HepG2 (cell line): ENCODE results near the gene ADSS1. TPM values are rescaled to one million over a fixed set of nuclear protein-coding genes. Genes with fewer than 3 reads are reported as not detected.

ENCODE experiments used
- ARID4A ChIP-seq: sonication (generic); formaldehyde crosslinking; IDR thresholded peaks from 2 replicates; pipeline ENCODE4 v1.5.0; 2020; ENCODE audit warnings: mild to moderate bottlenecking, missing genetic modification reagents, borderline replicate concordance
- ONECUT2 ChIP-seq: sonication (generic); formaldehyde crosslinking; IDR thresholded peaks from 2 replicates; pipeline ENCODE4 v1.4.0; 2020; ENCODE audit warnings: missing genetic modification reagents
- PBX2 ChIP-seq: IDR thresholded peaks from 2 replicates; pipeline ENCODE4 v1.6.1; 2016; ENCODE audit warnings: control low read depth
- POLR2A ChIP-seq, 2 experiments: IDR thresholded peaks; 2 replicates each; pipeline ENCODE4 v1.6.1; 2011; ENCODE audit warnings: low read depth in 2 of 2, low read length in 2 of 2, mild to moderate bottlenecking in 1 of 2, moderate library complexity in 1 of 2; ENCODE audit not compliant: insufficient read depth in 1 of 2
- PTBP1 ChIP-seq: fragments of 200-400 bp; formaldehyde crosslinking; IDR thresholded peaks from 2 replicates; pipeline ENCODE4 v1.6.1; 2018; ENCODE audit warnings: low read length, low read depth; ENCODE audit not compliant: poor library complexity, severe bottlenecking
- TEAD2 ChIP-seq: sonication (generic); formaldehyde crosslinking; IDR thresholded peaks from 2 replicates; pipeline ENCODE4 v1.9.0; 2021; ENCODE audit warnings: missing genetic modification reagents
- USF2 ChIP-seq, 2 experiments: sonication (generic) in 1 of 2; formaldehyde crosslinking in 1 of 2; IDR thresholded peaks; 2 replicates each; pipeline versions ENCODE4 v1.5.1 to v1.6.1; 2011 to 2020; ENCODE audit warnings: borderline replicate concordance in 1 of 2, low read depth in 1 of 2, low read length in 1 of 2, mild to moderate bottlenecking in 1 of 2, missing genetic modification reagents in 1 of 2, moderate library complexity in 1 of 2
- ZFP62 ChIP-seq: sonication (generic); formaldehyde crosslinking; IDR thresholded peaks from 2 replicates; pipeline ENCODE4 v1.4.0; 2020; ENCODE audit warnings: missing genetic modification reagents
- ZNF225 ChIP-seq: sonication (generic); formaldehyde crosslinking; IDR thresholded peaks from 2 replicates; pipeline ENCODE4 v1.4.0; 2020; ENCODE audit warnings: mild to moderate bottlenecking, missing genetic modification reagents
- ZNF235 ChIP-seq: sonication (generic); formaldehyde crosslinking; IDR thresholded peaks from 2 replicates; pipeline ENCODE4 v1.8.1; 2023; ENCODE audit warnings: mild to moderate bottlenecking, missing genetic modification reagents, borderline replicate concordance
- ZNF441 ChIP-seq: sonication (generic); formaldehyde crosslinking; IDR thresholded peaks from 2 replicates; pipeline ENCODE4 v1.7.0; 2021; ENCODE audit warnings: missing genetic modification reagents, borderline replicate concordance
- ZNF609 ChIP-seq: sonication (generic); formaldehyde crosslinking; IDR thresholded peaks from 2 replicates; pipeline ENCODE4 v1.4.0; 2020; ENCODE audit warnings: mild to moderate bottlenecking, missing genetic modification reagents, borderline replicate concordance
- polyA plus RNA-seq, 8 experiments: library from polyadenylated mRNA; depleted of rRNA in 3 of 8; stranded (reverse) in 7 of 8; unstranded in 1 of 8; fragments of >200 nt; fragmentation: Illumina TruSeq in 4 of 8; extraction: Trizol in 4 of 8; gene quantifications; 2 replicates each; pipeline versions ENCODE4 v1.2.1 to v1.2.3, GENCODE V29; 2011 to 2016; ENCODE audit warnings: low read depth in 4 of 8, missing spikeins in 1 of 8, mixed read lengths in 1 of 8; ENCODE audit not compliant: insufficient read depth in 1 of 8
- total RNA-seq, 5 experiments: library from RNA; depleted of rRNA; stranded (reverse); fragments of >200 nt; fragmentation: Illumina TruSeq; extraction: Trizol; gene quantifications; 2 replicates each; pipeline ENCODE4 v1.2.3, GENCODE V29; 2016; ENCODE audit warnings: low read depth in 1 of 5
- TF ChIP-seq, protein P1 (sequence below): sonication (generic); formaldehyde crosslinking; IDR thresholded peaks from 2 replicates; pipeline ENCODE4 v1.5.1; 2020; ENCODE audit warnings: missing genetic modification reagents, mild to moderate bottlenecking, borderline replicate concordance

ADSS1 gene
- total and polyA plus RNA-seq, 2 of the 13 experiments (the other 11 are each of a cell fraction or from before 2014, with no cell fraction given) = 1.0 to 36.7 TPM

DNA sequence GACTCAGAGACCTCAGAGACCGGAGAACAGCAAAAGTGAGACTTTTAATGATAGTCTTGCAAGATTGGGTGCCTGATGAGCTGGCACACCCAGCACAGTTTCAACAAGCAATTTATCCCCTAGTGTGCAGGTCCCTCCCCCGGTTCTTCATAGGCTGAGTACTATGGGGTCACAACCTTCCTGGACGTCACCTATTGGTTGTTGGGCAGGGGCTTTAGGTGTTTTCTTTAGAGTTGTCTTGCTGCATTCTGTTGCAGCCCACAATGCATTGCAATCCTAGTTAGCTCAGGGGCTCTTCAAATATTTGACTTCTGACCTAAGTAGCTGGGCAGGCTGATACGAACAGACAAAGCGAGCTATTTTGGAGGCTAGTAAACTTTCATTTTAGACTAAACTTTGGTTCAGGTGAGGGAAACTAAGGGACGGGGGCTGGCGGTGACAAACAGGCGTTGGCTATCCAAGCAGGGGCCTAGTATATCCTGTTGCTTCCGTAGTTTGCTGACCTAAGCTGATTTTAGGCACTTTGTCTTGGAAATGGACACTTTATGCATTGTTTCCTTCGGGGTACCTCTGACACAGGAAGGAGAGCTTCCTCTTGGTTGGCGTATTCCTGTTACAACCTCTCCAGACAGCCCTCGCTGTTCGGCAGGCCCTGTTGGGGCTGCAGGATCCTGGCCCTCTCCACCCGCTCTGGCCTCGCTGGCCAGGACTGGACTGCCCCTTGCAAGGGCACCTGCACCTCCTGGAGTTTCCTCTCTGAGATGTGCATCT is 43.0 kb downstream of the ADSS1 start (continued):
- no peak; the same call in 1 of the 2 replicates for TF ChIP-seq ZNF609
- no peak for TF ChIP-seq TEAD2
- peak; percentile 66; the same call in 1 of the 2 replicates for TF ChIP-seq ARID4A (CRISPR knock-in tag)
- no peak for TF ChIP-seq PTBP1
- TF ChIP-seq USF2 (IDR thresholded peaks at IDR 0.05; ENCODE audit: low read depth, low read length) = no peak
- TF ChIP-seq USF2 (CRISPR knock-in tag; IDR thresholded peaks at IDR 0.05; ENCODE audit: borderline replicate concordance) = no peak
- no peak for TF ChIP-seq ZNF225 (CRISPR knock-in tag)
- TF ChIP-seq ZNF235 = no peak
- TF ChIP-seq, protein P1, sequence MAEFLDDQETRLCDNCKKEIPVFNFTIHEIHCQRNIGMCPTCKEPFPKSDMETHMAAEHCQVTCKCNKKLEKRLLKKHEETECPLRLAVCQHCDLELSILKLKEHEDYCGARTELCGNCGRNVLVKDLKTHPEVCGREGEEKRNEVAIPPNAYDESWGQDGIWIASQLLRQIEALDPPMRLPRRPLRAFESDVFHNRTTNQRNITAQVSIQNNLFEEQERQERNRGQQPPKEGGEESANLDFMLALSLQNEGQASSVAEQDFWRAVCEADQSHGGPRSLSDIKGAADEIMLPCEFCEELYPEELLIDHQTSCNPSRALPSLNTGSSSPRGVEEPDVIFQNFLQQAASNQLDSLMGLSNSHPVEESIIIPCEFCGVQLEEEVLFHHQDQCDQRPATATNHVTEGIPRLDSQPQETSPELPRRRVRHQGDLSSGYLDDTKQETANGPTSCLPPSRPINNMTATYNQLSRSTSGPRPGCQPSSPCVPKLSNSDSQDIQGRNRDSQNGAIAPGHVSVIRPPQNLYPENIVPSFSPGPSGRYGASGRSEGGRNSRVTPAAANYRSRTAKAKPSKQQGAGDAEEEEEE (CRISPR knock-in tag) = no peak
- no peak for TF ChIP-seq PBX2 (CRISPR knock-in tag)
- TF ChIP-seq POLR2A (IDR thresholded peaks at IDR 0.05; ENCODE audit: insufficient read depth in 1 of 2, low read depth in 2 of 2, low read length in 2 of 2) = peak; percentile 92 to 97
- TF ChIP-seq ZNF441 = no peak
- TF ChIP-seq ONECUT2 (CRISPR knock-in tag) = no peak
- no peak for TF ChIP-seq ZFP62 (CRISPR knock-in tag)
